Measurements from ENCODE around the gene BNIPL. TPM values are rescaled to one million over a fixed set of nuclear protein-coding genes. Genes with fewer than 3 reads are reported as not detected.

The BNIPL gene
- polyA plus RNA-seq (2013, experiment 1 of 4), result 1.7 TPM
- 0.62 TPM for polyA plus RNA-seq (2013, experiment 2 of 4)
- 0.32 TPM for polyA plus RNA-seq (2013, experiment 3 of 4)
- polyA plus RNA-seq (2013, experiment 4 of 4), result 0.77 TPM

GRCh38 chr1:151036356-151036755 is at the start of gene BNIPL:
Gene BNIPL (plus strand): TSS chr1:151036586. CDS start chr1:151036726, 140 bp downstream.
- H3K27ac ChIP-seq (ENCODE audit: insufficient read depth, low read depth, low read length, poor library complexity, severe bottlenecking), result no peak within 1 kb of the TSS
- no peaks in the 10 kb centered on the region for H3K4me1 ChIP-seq (ENCODE audit: control insufficient read depth, insufficient read depth, low read length)
- no peaks in the 10 kb centered on the region for H3K9me3 ChIP-seq (ENCODE audit: control insufficient read depth, low read length)
- H3K27me3 ChIP-seq (ENCODE audit: control insufficient read depth, insufficient read depth, low read length, poor library complexity, severe bottlenecking), result no peaks in the 10 kb centered on the region
- H3K4me3 ChIP-seq (ENCODE audit: insufficient read depth, low read depth, low read length), result no peak within 1 kb of the TSS
- 47 to 50% methylated on average over 2 of the region's 2 CpGs for WGBS, 2 experiments
- peaks cover 14% of the 10 kb centered on the region for H3K36me3 ChIP-seq (ENCODE audit: control insufficient read depth, insufficient read depth, low read length)

GRCh38 chr1:150987924-150988323 is 48.5 kb upstream of the BNIPL start:
- no peak overlapping the region for H3K27ac ChIP-seq (ENCODE audit: insufficient read depth, low read depth, low read length, poor library complexity, severe bottlenecking)
- no peaks in the 10 kb centered on the region for H3K9me3 ChIP-seq (ENCODE audit: control insufficient read depth, low read length)
- no peaks in the 10 kb centered on the region for H3K4me1 ChIP-seq (ENCODE audit: control insufficient read depth, insufficient read depth, low read length)
- H3K27me3 ChIP-seq (ENCODE audit: control insufficient read depth, insufficient read depth, low read length, poor library complexity, severe bottlenecking), result no peaks in the 10 kb centered on the region
- H3K36me3 ChIP-seq (ENCODE audit: control insufficient read depth, insufficient read depth, low read length), result no peaks in the 10 kb centered on the region
- 92 to 93% methylated on average over 7 of the region's 7 CpGs for WGBS, 2 experiments
- no peak overlapping the region for H3K4me3 ChIP-seq (ENCODE audit: insufficient read depth, low read depth, low read length)

- WGBS, 2 experiments, result 90 to 96% methylated on average over 4 of the region's 4 CpGs
These were observed 43.8 kb upstream of the BNIPL start for GRCh38 chr1:150992626-150993025.

GRCh38 chr1:150994248-150994647 is 42.1 kb upstream of the BNIPL start:
- no peaks in the 10 kb centered on the region for H3K9me3 ChIP-seq (ENCODE audit: control insufficient read depth, low read length)
- H3K4me1 ChIP-seq (ENCODE audit: control insufficient read depth, insufficient read depth, low read length), result peaks cover 4% of the 10 kb centered on the region
- no peaks in the 10 kb centered on the region for H3K27me3 ChIP-seq (ENCODE audit: control insufficient read depth, insufficient read depth, low read length, poor library complexity, severe bottlenecking)
- H3K27ac ChIP-seq (ENCODE audit: insufficient read depth, low read depth, low read length, poor library complexity, severe bottlenecking), result no peak overlapping the region
- no peaks in the 10 kb centered on the region for H3K36me3 ChIP-seq (ENCODE audit: control insufficient read depth, insufficient read depth, low read length)
- WGBS, 2 experiments, result 98 to 99% methylated on average over 3 of the region's 3 CpGs
- no peak overlapping the region for H3K4me3 ChIP-seq (ENCODE audit: insufficient read depth, low read depth, low read length)

More at GRCh38 chr1:150992626-150993025, 43.8 kb upstream of the BNIPL start:
- H3K4me1 ChIP-seq (ENCODE audit: control insufficient read depth, insufficient read depth, low read length), result peaks cover 4% of the 10 kb centered on the region
- H3K27me3 ChIP-seq (ENCODE audit: control insufficient read depth, insufficient read depth, low read length, poor library complexity, severe bottlenecking), result no peaks in the 10 kb centered on the region
- H3K4me3 ChIP-seq (ENCODE audit: insufficient read depth, low read depth, low read length), result no peak overlapping the region
- H3K9me3 ChIP-seq (ENCODE audit: control insufficient read depth, low read length), result no peaks in the 10 kb centered on the region
- no peak overlapping the region for H3K27ac ChIP-seq (ENCODE audit: insufficient read depth, low read depth, low read length, poor library complexity, severe bottlenecking)
- H3K36me3 ChIP-seq (ENCODE audit: control insufficient read depth, insufficient read depth, low read length), result no peaks in the 10 kb centered on the region

- 85 to 87% methylated on average over 4 of the region's 4 CpGs for WGBS, 2 experiments
These were observed 40.9 kb upstream of the BNIPL start for GRCh38 chr1:150995460-150995859.

GRCh38 chr1:150995896-150996295 is 40.5 kb upstream of the BNIPL start:
- Histone ChIP-seq H3K4me1 (ENCODE audit: control insufficient read depth, insufficient read depth, low read length) (peaks cover 4% of the 10 kb centered on the region), H3K4me3 (ENCODE audit: insufficient read depth, low read depth, low read length) (no peak overlapping the region), H3K27me3 (ENCODE audit: control insufficient read depth, insufficient read depth, low read length, poor library complexity, severe bottlenecking) (no peaks in the 10 kb centered on the region), H3K9me3 (ENCODE audit: control insufficient read depth, low read length) (no peaks in the 10 kb centered on the region), H3K36me3 (ENCODE audit: control insufficient read depth, insufficient read depth, low read length) (no peaks in the 10 kb centered on the region), H3K27ac (ENCODE audit: insufficient read depth, low read depth, low read length, poor library complexity, severe bottlenecking) (no peak overlapping the region)
- WGBS, 2 experiments, result 34 to 39% methylated on average over 9 of the region's 9 CpGs

More at GRCh38 chr1:150995460-150995859, 40.9 kb upstream of the BNIPL start:
- no peak overlapping the region for H3K27ac ChIP-seq (ENCODE audit: insufficient read depth, low read depth, low read length, poor library complexity, severe bottlenecking)
- H3K9me3 ChIP-seq (ENCODE audit: control insufficient read depth, low read length), result no peaks in the 10 kb centered on the region
- peaks cover 4% of the 10 kb centered on the region for H3K4me1 ChIP-seq (ENCODE audit: control insufficient read depth, insufficient read depth, low read length)
- no peaks in the 10 kb centered on the region for H3K36me3 ChIP-seq (ENCODE audit: control insufficient read depth, insufficient read depth, low read length)
- H3K27me3 ChIP-seq (ENCODE audit: control insufficient read depth, insufficient read depth, low read length, poor library complexity, severe bottlenecking), result no peaks in the 10 kb centered on the region
- no peak overlapping the region for H3K4me3 ChIP-seq (ENCODE audit: insufficient read depth, low read depth, low read length)

- Histone ChIP-seq H3K4me3 (ENCODE audit: insufficient read depth, low read depth, low read length) (no peak overlapping the region), H3K9me3 (ENCODE audit: control insufficient read depth, low read length) (no peaks in the 10 kb centered on the region), H3K36me3 (ENCODE audit: control insufficient read depth, insufficient read depth, low read length) (no peaks in the 10 kb centered on the region), H3K27ac (ENCODE audit: insufficient read depth, low read depth, low read length, poor library complexity, severe bottlenecking) (no peak overlapping the region), H3K27me3 (ENCODE audit: control insufficient read depth, insufficient read depth, low read length, poor library complexity, severe bottlenecking) (no peaks in the 10 kb centered on the region), H3K4me1 (ENCODE audit: control insufficient read depth, insufficient read depth, low read length) (peaks cover 4% of the 10 kb centered on the region)
- 94 to 95% methylated on average over 20 of the region's 20 CpGs for WGBS, 2 experiments
These were observed 39.1 kb upstream of the BNIPL start for GRCh38 chr1:150997126-150997872.

GRCh38 chr1:150997949-150998348 is 38.4 kb upstream of the BNIPL start:
- 72 to 90% methylated on average over 4 to 5 of the region's 5 CpGs for WGBS, 2 experiments
- Histone ChIP-seq H3K4me1 (ENCODE audit: control insufficient read depth, insufficient read depth, low read length) (peaks cover 4% of the 10 kb centered on the region), H3K27ac (ENCODE audit: insufficient read depth, low read depth, low read length, poor library complexity, severe bottlenecking) (no peak overlapping the region), H3K36me3 (ENCODE audit: control insufficient read depth, insufficient read depth, low read length) (no peaks in the 10 kb centered on the region), H3K27me3 (ENCODE audit: control insufficient read depth, insufficient read depth, low read length, poor library complexity, severe bottlenecking) (no peaks in the 10 kb centered on the region), H3K4me3 (ENCODE audit: insufficient read depth, low read depth, low read length) (no peak overlapping the region), H3K9me3 (ENCODE audit: control insufficient read depth, low read length) (no peaks in the 10 kb centered on the region)

GRCh38 chr1:150999051-150999674 is 37.2 kb upstream of the BNIPL start:
- H3K4me3 ChIP-seq (ENCODE audit: insufficient read depth, low read depth, low read length), result no peak overlapping the region
- H3K27ac ChIP-seq (ENCODE audit: insufficient read depth, low read depth, low read length, poor library complexity, severe bottlenecking), result no peak overlapping the region
- WGBS, 2 experiments, result 90 to 92% methylated on average over 17 of the region's 17 CpGs
- peaks cover 4% of the 10 kb centered on the region for H3K4me1 ChIP-seq (ENCODE audit: control insufficient read depth, insufficient read depth, low read length)
- no peaks in the 10 kb centered on the region for H3K36me3 ChIP-seq (ENCODE audit: control insufficient read depth, insufficient read depth, low read length)
- no peaks in the 10 kb centered on the region for H3K9me3 ChIP-seq (ENCODE audit: control insufficient read depth, low read length)
- H3K27me3 ChIP-seq (ENCODE audit: control insufficient read depth, insufficient read depth, low read length, poor library complexity, severe bottlenecking), result no peaks in the 10 kb centered on the region

GRCh38 chr1:150999926-151000325 is 36.5 kb upstream of the BNIPL start:
- WGBS, 2 experiments, result 100% methylated on average over 2 of the region's 2 CpGs
- no peaks in the 10 kb centered on the region for H3K9me3 ChIP-seq (ENCODE audit: control insufficient read depth, low read length)

More at GRCh38 chr1:150999926-151000325, 36.5 kb upstream of the BNIPL start:
- H3K36me3 ChIP-seq (ENCODE audit: control insufficient read depth, insufficient read depth, low read length), result no peaks in the 10 kb centered on the region
- no peak overlapping the region for H3K4me3 ChIP-seq (ENCODE audit: insufficient read depth, low read depth, low read length)
- no peak overlapping the region for H3K27ac ChIP-seq (ENCODE audit: insufficient read depth, low read depth, low read length, poor library complexity, severe bottlenecking)
- peaks cover 4% of the 10 kb centered on the region for H3K4me1 ChIP-seq (ENCODE audit: control insufficient read depth, insufficient read depth, low read length)
- H3K27me3 ChIP-seq (ENCODE audit: control insufficient read depth, insufficient read depth, low read length, poor library complexity, severe bottlenecking), result no peaks in the 10 kb centered on the region
